GM12872 (cell line): ENCODE results near the gene TFCP2L1.

Experiments
- TF ChIP-seq, protein P1 (sequence below): IDR thresholded peaks from 3 replicates; pipeline ENCODE4 v1.5.1; 2011; ENCODE audit warnings: low read depth, mild to moderate bottlenecking, low read length, moderate library complexity; ENCODE audit not compliant: insufficient read depth

TFCP2L1 gene

DNA sequence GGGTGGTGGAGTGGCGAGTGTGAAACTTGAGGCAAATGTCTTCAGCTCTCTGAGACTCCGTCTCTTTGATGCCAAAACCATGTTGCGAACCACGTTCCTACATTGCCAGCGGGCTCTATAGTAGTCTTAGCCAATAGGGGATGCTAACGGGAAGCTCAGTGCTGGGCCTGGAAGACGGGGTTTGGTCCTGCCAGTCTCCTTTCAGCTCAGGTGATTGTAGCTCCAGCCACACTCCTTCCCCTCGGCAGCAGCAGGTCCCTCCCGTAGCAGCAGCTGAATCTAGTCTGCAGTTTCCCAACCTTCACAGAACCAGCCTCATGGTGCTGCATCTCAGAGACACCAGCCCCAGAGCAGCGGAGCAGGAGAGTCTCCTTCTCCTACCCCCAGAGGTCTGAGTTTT, 109.7 kb downstream of the TFCP2L1 start:
- TF ChIP-seq, protein P1, sequence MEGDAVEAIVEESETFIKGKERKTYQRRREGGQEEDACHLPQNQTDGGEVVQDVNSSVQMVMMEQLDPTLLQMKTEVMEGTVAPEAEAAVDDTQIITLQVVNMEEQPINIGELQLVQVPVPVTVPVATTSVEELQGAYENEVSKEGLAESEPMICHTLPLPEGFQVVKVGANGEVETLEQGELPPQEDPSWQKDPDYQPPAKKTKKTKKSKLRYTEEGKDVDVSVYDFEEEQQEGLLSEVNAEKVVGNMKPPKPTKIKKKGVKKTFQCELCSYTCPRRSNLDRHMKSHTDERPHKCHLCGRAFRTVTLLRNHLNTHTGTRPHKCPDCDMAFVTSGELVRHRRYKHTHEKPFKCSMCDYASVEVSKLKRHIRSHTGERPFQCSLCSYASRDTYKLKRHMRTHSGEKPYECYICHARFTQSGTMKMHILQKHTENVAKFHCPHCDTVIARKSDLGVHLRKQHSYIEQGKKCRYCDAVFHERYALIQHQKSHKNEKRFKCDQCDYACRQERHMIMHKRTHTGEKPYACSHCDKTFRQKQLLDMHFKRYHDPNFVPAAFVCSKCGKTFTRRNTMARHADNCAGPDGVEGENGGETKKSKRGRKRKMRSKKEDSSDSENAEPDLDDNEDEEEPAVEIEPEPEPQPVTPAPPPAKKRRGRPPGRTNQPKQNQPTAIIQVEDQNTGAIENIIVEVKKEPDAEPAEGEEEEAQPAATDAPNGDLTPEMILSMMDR = no peak

DNA sequence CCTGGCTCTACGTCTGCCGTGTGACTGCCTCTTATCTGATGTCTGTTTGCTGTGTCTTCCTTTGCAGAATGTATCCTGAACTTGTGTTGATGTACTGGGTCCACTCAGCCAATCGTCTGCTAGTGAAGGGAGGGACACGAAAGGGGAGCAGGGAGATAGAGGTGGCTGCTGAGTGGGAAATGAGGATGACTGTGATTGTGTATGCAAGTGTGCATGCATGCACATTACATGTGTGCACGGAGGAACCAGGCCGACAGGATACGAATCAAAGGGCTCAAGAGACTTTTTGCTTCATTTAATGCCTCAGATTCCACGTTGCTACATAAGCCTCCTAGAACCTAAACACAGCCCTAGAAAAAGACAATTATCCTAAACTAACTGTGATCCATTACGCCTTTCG, 111.2 kb downstream of the TFCP2L1 start:
- TF ChIP-seq, protein P1 = no peak

DNA sequence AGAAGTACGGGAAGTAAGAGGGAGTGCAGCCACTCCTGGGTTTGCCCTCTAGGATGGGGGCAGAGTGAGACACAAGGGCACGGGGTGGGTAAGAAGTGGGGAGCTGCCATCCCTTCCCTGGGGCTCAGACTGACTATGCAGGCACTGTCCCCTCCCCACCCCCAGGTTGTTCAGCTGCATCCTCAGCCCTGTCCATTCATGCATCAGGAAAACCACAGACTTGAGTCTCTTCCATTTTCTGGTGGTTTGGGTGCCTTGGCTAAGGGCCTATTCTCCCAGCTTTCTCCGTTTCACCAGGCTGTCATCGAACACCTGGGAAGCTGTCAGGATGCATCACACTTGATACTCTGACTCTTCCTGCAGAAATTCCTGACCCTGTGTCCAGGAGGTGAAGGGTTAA, 111.9 kb downstream of the TFCP2L1 start:
- TF ChIP-seq, protein P1 = no peak

DNA sequence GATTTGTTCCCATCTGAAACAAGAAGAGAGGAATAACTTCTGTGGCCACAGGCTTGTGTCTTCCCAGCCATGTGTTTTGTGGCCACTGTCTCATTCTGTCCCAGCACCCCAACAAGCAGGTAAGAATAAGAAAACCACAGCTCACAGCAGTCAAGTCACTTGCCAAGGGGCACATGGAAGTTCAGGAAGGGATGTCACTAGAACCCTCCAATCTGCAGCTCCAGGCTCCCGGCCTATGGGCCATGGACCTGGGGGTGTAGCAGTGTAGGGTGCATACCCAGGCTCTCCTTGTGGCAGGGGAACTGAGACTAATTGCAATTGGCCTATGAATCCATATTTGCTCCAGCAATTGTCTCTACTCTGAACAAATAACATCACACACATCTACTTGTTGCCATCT, 112.5 kb downstream of the TFCP2L1 start:
- TF ChIP-seq, protein P1 = no peak

DNA sequence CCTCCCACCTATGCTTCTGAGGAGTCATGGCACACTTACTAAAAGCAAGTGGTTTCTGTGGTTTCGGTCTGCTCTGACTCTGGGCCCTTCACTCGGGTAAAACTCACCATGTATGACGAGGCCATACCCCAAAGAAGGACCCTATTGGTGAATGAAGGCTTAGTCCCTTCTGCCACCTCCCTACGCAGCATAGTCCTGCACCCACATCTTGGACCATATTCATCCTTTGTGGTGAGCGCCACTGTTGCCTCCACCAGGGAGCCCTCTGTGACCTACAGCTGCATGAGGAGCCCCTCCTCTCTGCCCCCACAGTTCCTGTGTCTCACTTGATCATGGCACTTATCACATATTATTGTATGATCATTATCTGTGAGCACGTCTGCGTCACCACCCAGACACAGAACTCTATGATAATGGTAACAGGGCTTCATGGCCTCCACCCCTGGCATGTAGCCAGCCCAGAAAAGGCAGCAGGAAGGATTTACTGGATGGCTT, 113.3 kb downstream of the TFCP2L1 start:
- TF ChIP-seq, protein P1 = no peak

DNA sequence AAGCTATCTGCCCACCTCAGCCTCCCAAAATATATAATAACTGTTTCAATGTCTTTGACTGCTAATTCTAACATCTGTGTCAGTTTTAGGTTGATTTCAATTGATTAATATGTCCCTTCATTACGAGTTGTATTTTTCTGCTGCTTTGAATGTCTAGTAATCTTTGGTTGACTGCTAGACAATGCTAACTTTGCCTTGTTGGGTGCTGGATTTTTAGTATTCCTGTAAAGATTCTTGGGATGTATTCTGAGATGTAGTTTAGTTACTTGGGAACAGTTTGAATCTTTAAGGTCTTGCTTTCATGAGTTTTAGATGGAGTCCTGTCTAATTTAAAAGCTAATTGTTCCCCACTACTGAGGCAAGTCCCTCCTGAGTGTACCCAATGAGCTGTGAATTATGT, 114.4 kb downstream of the TFCP2L1 start:
- TF ChIP-seq, protein P1 = no peak

DNA sequence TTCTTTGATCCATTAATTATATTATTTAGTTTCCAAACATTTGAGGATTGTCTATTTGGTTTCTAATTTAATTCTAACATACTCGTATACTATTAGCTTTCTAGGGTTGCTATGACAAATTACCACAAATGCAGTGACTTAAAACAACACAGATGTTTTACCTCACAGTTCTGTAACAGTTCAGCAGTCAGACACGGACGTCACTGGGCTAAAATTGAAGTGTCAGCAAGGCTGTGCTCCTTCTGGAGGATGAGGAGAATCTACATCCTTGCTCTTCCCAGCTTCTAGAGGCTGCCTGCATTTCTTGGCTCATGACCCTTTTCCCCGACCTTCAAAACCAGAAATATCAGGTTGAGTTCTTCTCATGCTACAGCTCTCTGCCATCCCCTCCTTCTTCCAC, 117.6 kb downstream of the TFCP2L1 start:
- TF ChIP-seq, protein P1 = no peak
